Stimulated activated CD8-positive, alpha-beta memory T cell treated with anti-CD3 and anti-CD28 coated beads, Interleukin-12 subunit alpha, Interleukin-12 subunit beta, amount 100 ng/mL, for 24 hours (primary cell): ENCODE data around the gene NIPBL.
"Not testable (repeated sequence)": the region's sequence is repeated elsewhere in the genome, so short reads cannot be mapped to it uniquely, and the experiment has no call there.

Source experiments
- DNase-seq: peaks from one replicate; pipeline ENCODE4 v3.0.0-alpha.2; 2020; ENCODE audit errors: extremely low read depth

Gene NIPBL

DNA sequence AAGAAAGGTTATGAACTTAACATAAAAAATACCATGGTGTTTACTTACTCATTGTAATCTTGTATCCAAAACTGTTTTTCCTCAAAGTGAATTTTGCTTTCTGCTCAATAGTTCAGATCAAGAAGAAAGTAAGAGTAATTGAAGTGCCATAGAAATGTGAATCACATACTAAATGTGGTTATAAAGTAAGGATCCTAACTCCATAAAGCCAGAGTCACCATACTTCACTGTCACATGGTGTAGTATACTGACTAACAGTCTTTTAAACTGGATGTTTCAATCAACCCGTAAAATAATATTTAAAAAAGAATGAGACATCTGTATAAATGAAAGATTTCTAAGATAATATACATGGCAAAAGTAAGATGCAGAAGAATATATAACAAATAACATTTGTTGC lies 72.1 kb downstream of the NIPBL start:
- no peak for DNase-seq

DNA sequence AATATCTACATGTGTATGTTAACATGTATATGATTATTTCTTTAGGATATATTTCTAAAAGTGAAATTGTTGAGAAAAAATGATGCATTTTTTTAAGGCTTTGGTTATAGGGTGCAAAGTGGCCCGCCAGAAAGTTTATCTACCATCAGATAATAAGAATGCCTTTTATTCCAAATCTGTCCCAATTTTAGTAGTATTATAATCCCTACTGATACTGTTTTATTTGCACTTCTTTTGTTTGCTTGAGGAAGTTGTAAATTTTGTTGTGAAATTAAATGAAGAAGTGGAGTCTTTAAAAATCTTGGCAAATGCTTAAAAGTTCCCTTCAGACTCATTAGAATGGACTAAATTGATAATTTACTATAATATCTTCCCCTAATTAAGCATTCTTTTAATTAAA lies 73.0 kb downstream of the NIPBL start:
- no peak for DNase-seq

DNA sequence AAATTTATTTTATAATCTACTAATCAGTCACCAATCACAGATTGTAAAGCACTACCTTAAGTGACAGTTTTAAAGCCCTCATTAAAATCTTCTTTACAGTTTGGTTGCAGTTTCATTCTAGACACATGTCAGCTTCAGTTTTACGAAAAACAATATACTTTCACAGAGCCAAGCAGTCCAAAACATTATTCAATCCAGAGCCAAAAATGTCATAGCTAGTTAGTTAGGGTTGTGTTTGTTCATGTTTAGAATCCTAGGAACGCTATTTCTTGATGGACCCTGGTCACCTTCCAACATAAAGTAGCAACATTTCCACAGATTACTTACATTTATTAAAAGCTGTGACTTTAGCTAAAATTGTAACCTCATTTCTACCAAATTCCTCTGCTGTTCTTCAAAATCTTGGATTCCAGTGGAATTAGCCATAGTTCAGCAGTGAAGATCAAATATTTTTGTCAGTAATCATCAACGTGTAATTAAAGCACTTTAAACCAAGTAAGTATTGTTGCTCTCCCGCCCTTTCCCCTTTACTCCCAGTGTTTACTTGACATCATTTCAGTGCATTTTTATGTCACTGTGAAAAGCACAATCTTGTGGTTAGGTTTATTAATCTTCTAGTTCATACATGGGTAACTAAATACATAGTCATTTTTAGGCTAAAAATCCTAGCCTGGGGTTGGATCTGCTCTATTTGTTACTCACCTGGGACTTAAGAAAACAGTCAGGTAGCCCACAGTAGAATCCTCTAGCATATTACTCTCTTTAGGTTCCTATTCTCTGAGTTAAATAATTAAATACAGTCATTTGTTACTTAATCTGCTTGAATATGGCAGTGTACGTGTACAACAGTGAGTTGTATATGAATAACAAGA lies 74.3 kb downstream of the NIPBL start:
- no peak for DNase-seq

DNA sequence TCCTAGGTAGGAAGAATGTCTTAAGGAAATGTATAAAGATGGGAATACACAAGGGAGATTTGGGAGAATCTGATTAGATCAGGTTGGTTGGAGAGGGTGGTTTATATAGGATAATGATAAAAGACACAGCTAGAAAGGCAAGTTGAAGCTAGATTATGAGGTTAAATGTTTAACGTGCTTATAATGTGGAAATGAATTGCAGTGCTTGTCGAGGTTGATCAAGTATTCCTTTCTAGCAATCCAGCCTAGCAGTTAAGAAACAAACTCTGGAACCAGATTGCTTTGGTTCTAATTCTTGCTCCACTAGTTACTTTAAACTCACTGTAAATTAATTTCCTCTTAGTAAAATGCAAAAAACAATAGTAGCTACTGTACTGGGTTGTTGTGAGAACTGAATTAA lies 76.5 kb downstream of the NIPBL start:
- DNase-seq = no peak

DNA sequence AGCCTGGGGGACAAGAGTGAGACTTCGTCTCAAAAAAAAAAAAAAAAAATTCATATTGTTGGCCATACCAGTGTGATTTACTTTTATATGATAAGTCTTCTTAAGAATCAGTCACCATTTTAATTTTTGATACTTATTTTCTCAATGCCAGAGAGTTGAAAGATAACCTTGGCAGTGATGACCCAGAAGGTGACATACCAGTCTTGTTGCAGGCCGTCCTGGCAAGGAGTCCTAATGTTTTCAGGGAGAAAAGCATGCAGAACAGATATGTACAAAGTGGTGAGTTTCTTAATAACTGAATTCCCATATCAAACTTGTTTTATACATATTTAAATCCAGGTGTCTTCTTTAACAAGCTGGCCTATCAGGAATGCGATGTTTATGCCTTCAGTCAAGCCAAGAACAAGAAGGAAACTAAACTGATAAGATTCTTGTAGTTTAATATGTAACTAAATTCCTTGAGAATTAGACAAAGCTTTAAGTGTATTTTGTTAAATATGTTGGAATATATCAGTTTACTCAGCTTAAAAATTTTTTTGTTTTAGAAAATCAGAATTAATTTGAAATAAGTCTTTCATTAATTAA lies 81.5 kb downstream of the NIPBL start:
- DNase-seq = no peak

DNA sequence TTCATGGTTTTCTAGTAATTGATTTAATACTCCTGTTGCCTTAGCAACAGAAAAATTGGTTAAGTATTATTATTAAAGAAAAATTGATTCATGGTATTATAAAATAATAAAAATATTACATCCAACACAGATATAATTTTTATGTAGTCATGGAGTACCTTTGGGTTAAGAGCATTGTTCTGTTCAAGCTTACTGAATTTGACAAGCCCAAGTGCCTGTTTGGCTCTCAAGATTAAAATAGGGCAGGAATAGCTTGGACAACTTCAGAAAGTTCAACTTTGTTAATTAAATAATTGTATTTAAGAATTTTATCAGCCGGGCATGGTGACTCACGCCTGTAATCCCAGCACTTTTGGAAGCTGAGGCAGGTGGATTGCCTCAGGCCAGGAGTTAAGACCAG lies 82.0 kb downstream of the NIPBL start:
- DNase-seq = no peak

DNA sequence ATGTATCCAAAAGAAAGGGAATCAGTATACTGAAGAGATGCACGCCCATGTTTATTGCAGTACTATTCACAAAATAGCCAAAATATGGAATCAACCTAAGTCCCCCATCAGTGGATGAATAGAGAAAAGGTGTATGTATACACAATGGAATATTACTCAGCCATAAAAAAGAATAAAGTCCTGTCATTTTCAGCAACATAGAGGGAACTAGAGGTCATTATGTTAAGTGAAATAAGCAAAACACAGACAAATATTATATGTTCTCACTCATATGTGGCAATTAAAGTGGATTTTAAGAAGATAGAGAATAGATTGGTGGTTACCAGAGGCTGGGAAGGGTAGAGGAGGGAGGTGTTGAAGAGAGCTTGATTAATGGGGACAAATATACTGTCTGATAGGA lies 88.6 kb downstream of the NIPBL start:
- no peak for DNase-seq

DNA sequence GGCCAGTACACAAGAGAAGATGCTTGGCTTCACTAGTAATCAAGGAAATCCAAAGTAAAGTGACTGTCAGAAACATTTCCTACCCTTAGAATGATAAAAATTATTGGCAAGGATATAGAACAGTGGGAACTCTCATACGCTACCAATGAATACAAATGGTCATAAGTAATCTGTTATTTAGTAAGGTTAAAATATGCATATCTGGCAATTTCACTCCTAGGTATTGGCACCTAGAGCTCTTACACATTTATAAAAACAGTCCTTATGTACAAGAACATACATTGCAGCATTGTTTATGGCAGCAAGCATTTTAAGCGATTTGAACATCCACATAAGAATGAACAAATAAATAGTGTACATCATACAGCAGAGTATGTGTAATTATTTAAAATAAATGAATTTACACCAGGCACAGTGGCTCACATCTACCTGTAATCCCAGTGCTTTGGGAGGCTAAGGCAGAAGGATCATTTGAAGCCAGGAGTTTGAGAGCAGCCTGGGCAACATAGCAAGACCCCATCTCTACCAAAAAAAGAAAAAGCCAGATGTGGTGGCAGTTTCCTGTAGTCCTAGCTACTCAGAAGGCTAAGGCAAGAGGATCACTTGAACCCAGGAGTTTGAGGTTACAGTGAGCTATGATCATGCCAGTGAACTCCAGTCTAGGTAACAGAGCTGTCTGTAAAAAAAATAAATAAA lies 93.3 kb downstream of the NIPBL start:
- no peak for DNase-seq

DNA sequence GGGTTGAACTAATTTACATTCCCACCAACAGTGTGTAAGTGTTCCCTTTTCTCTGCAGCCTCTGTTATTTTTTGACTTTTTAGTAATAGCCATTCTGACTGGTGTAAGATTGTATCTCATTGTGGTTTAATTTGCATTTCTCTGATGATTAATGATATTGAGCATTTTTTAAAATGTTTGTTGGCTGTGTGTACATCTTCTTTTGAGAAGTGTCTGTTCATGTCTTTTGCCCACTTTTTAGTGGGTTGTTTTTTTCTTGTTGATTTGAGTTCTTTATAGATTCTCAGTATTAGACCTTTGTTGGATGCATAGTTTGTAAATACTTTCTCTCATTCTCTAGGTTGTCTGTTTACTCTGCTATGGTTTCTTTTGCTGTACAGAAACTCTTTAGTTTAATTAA lies 101.6 kb downstream of the NIPBL start:
- DNase-seq = no peak

DNA sequence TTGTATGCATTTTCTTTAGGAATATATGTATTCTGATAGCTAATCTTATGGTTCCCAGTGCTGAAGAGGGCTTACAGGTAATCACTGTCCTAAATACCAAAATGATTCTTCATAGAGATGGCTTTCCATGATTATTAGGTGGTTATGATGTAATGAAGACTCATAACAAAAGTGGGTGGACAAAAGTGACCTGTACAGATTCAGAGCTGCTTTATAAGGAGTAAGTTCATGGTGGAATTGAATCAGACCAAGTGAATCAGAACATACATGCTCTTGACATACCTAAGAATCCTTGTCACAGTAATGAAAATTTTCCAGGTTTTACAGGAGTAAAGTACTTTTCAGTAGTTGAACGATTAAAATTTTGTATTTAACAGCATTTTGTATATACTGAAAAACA lies 105.6 kb downstream of the NIPBL start:
- no peak for DNase-seq

DNA sequence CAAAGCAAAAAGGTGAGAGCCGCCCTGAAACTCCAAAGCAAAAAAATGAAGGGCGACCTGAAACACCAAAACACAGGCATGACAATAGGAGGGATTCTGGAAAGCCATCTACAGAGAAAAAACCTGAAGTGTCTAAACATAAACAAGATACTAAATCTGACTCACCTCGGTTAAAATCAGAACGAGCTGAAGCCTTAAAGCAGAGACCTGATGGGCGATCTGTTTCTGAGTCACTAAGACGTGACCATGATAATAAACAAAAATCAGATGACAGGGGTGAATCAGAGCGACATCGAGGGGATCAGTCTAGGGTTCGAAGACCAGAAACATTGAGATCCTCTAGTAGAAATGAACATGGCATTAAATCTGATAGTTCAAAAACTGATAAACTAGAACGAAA lies 108.8 kb downstream of the NIPBL start:
- no peak for DNase-seq

DNA sequence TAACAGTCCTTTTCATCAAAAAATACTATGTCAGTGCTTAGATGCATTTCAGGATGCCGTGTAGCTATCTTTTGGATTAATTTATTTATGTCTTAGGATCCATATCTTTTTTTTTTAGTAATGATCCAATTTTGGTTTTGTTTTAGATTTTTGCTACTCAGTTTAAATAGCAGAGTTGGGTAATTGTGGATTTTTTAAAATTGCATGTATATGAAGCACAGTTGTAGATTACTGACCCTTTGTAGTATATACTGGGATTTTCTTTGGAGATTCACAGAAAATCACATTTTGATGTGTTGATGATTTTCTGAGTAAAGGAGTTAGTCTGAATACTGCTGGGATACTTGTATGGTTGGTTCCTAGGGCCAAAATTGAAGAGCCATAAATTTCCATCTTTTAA lies 111.8 kb downstream of the NIPBL start:
- DNase-seq = no peak

DNA sequence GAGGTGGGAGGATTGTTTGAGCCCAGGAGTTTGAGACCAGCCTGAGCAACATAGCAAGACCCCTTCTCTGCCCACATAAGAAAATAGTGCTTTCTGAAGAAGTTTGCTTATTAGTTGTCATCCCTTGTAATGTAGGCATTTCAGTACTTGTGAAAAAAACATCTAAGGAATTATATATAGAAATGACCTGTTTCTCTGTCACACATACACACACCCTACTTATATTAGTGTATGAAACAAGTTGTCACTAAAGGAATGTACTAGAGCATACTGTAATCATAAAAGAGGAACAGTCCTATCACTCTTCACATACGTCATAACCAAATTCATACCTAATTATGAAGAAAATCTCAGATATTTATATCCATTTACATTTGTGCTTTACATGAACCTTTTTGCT lies 122.0 kb downstream of the NIPBL start:
- DNase-seq = no peak

DNA sequence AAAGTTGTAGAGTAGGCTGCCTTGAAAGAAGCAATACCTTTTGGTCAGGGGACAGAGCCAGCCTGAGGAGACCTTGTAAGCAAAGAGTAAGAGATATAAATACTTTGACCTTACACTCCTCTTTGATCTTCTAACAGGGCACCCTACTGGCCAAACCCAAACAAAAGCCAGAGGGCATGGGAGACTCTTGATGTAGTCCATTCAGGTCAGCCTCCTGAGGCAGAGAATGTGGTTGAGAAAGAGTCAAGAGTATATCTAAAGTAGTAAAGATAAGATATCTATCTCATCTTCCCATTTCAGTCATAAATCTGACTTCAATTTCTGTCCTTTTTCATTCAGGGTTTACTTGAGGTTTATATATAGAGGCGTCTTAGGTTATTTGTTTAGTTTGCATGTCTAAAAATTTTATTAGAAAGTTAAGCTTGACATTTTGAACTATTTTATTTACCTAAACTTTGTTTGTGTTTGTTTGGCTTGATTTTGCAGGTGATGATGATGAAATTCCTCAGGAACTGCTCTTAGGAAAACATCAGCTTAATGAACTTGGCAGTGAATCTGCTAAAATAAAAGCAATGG lies 125.7 kb downstream of the NIPBL start:
- DNase-seq = no peak

DNA sequence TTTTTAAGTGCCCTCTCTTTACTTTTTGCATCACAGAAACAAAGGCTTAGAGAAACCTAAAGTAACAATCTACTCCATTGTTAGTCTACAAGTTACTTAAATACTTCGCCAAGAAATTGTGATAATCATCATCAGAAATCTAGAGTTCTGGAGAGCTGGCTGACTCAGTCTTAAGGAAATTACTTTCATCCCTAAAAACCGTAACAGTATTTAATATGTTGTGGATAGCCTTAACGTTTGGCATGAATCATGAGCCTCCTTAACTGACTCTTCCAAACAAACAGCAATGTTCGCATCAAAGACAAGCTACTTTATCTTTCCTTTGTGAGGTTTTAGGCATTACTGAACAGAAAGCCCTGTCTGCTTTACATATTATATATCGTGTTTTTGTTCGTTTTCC lies 128.7 kb downstream of the NIPBL start:
- DNase-seq = no peak

DNA sequence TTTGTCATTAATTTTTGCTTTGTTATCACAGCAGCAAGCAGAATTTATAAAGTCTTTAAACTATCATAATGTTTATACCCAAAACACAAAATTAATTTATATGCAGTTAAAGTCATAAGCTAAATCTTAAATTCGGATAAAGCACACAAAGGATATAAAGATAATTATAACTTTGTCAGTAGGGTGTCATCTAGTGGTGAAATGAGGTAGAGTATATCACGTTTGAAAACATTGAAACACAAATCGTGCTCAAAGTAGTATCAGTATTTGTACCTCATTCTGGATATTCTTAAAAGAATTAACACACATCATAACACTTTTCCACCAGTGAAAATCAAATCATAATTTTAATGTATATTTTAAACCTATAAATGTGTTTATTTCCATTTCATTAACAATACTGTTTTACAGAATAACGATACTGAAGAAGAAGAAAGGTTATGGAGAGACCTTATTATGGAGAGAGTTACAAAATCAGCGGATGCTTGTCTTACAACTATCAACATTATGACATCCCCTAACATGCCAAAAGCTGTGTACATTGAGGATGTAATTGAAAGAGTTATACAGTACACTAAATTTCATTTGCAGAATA lies 129.5 kb downstream of the NIPBL start:
- DNase-seq = no peak

DNA sequence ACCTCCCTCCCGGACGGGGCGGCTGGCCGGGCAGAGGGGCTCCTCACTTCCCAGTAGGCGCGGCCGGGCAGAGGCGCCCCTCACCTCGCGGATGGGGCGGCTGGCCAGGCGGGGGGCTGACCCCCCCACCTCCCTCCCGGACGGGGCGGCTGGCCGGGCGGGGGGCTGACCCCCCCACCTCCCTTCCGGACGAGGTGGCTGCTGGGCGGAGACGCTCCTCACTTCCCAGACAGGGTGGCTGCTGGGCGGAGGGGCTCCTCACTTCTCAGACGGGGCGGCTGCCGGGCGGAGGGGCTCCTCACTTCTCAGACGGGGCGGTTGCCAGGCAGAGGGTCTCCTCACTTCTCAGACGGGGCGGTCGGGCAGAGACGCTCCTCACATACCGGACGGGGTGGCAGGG lies 136.6 kb downstream of the NIPBL start:
- DNase-seq = not testable (repeated sequence)

DNA sequence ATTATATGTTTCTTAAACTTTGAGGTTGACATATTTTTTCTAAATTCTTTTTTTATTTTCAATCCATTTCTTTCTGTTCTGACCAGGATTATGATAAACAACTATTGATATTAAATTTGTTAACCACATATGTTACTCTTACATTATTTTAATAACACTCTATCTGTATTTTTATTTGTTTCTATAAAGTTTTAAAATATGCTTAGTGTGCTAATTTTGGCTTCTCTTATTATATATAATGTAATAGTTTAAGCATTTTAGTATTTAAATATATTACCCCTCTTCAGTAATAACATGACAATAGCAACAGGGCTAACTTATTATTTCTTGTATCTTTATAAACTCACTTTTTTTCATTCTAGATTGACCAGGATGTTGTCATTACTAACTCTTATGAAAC lies 137.8 kb downstream of the NIPBL start:
- DNase-seq = no peak

DNA sequence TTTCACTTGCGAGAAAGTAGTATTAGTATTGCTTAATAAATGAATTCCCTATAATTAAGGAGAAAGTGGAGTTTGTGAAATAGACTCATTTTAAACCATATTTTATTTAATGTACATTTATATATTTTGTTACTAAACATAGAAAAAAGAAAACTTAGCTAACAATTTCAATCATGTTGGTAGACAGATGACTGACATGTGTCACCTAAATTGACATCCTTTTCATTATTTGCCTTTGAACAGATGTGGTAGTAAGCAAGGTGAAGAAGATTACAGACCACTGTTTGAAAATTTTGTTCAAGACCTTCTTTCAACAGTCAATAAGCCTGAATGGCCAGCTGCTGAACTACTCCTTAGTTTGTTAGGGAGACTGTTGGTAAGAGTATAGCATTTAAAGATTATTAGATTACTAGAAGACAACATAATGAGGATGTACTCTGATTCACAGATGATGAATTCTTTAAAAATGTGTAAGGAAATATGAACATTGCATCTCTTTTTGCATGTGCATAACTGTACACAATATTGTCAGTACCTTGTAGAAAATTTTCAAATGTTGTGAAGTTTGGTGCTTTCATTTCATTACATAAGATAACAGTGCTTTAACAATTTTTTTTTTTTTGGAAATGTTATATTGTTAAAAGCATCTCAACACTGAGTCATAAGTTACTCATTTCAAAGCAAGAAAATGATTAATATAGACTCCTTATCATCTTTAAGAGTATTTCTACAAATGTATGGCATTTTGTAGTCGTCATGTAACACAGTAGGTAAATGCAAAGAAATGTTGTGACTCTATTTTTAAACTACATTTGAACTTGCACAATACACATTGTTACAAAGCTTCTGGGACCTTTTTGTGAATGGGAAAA lies 139.5 kb downstream of the NIPBL start:
- DNase-seq = no peak

DNA sequence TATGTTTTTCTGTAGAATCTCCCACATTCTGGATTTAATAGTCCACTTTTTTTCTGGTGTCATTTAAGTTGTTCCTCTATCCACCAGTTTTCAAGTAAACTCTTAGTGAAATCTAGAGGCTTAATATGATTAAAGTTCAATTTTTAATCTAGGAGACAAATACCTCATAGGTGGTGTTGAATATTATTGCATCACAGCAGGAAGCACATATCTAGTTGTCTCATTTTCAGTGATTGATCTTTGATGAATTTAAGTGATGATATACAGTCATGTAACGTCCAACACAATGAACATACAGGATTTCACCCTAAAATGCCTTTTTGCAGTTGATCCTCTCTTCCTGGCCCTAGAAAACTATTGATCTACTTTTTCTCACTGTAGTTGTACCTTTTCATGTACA lies 152.3 kb downstream of the NIPBL start:
- DNase-seq = no peak

DNA sequence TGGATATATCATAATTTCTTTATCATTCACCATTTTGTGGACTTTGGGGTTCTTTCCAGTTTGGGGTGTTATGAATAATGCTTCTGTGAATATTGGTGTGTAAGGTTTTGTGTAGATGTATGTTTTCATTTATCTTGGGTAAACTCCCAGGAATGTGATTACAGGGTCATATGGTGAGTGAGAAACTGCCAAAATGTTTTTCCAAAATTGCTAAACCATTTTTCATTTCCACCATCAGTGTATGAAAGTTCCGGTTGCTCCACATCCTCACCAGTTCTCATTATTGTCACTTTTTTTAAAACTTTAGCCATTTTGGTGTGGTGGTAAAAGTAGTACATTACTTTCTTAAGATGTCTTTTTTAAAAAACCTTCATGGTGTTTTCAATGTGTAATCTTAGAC lies 152.9 kb downstream of the NIPBL start:
- DNase-seq = no peak
